ENCODE results near the gene VPS13A.

The VPS13A gene

GRCh38 chr9:77305622-77306400, 128.5 kb downstream of the VPS13A start:
- in situ Hi-C loops (cut with MboI; ENCODE audit: low pct_unique_long_range_greater_than_20kb, low sequenced_read_pairs, unreplicated experiment) = no loop called here
- no peak for TF ChIP-seq CTCF (IDR thresholded peaks at IDR 0.05; ENCODE audit: extremely low read depth, insufficient read depth, missing control alignments)
- DNase-seq (ENCODE audit: low spot score) = no peak

- in situ Hi-C loops (cut with MboI; ENCODE audit: low pct_unique_long_range_greater_than_20kb, low sequenced_read_pairs, unreplicated experiment) = no loop called here
- no peak for TF ChIP-seq CTCF (IDR thresholded peaks at IDR 0.05; ENCODE audit: extremely low read depth, insufficient read depth, missing control alignments)
These were observed 129.8 kb downstream of the VPS13A start for GRCh38 chr9:77307166-77307565.

GRCh38 chr9:77316058-77316457, 138.7 kb downstream of the VPS13A start:
- TF ChIP-seq CTCF (IDR thresholded peaks at IDR 0.05; ENCODE audit: extremely low read depth, insufficient read depth, missing control alignments) = no peak
- DNase-seq (ENCODE audit: low spot score) = no peak
- in situ Hi-C loops (cut with MboI; ENCODE audit: low pct_unique_long_range_greater_than_20kb, low sequenced_read_pairs, unreplicated experiment) = no loop called here

More at GRCh38 chr9:77307166-77307565, 129.8 kb downstream of the VPS13A start:
- DNase-seq (ENCODE audit: low spot score) = no peak

GRCh38 chr9:77325058-77325457, 147.7 kb downstream of the VPS13A start:
- in situ Hi-C loops (cut with MboI; ENCODE audit: low pct_unique_long_range_greater_than_20kb, low sequenced_read_pairs, unreplicated experiment) = no loop called here
- no peak for DNase-seq (ENCODE audit: low spot score)
- TF ChIP-seq CTCF (IDR thresholded peaks at IDR 0.05; ENCODE audit: extremely low read depth, insufficient read depth, missing control alignments) = no peak

GRCh38 chr9:77328102-77328501, 150.8 kb downstream of the VPS13A start:
- no peak for DNase-seq (ENCODE audit: low spot score)
- no peak for TF ChIP-seq CTCF (IDR thresholded peaks at IDR 0.05; ENCODE audit: extremely low read depth, insufficient read depth, missing control alignments)
- in situ Hi-C loops (cut with MboI; ENCODE audit: low pct_unique_long_range_greater_than_20kb, low sequenced_read_pairs, unreplicated experiment) = no loop called here

GRCh38 chr9:77370064-77370463, 192.7 kb downstream of the VPS13A start:
- DNase-seq (ENCODE audit: low spot score) = no peak
- TF ChIP-seq CTCF (IDR thresholded peaks at IDR 0.05; ENCODE audit: extremely low read depth, insufficient read depth, missing control alignments) = no peak
- in situ Hi-C loops (cut with MboI; ENCODE audit: low pct_unique_long_range_greater_than_20kb, low sequenced_read_pairs, unreplicated experiment) = no loop called here
